ENCODE data around the gene EDN2.

EDN2 gene

DNA sequence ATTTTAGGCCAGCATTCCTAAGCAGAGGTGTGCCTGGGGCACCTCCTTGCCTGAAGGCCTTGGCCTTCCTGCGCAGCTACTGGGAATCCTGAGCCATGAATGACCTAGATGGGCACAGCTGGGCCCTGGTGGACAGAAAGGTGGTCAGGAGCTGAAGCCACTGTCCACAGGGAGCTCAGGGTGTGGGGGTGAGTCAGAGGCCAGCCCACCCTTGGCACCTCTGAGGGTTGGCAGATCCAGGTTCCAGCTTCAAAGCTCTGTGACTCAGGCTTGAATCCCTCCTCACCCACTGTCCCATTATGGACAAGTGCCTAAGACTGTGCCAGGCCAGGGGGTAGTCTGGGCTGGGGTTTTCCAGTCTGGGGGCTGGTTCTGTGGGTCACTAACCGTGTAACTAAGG lies 6.4 kb upstream of the EDN2 start:
- Histone ChIP-seq H3K27ac (ENCODE audit: low read depth, low read length, severe bottlenecking) (no peak overlapping the region), H3K4me1 (ENCODE audit: control insufficient read depth, insufficient read depth, low read length, poor library complexity, severe bottlenecking) (peaks cover 50% of the 10 kb centered on the region), H3K9me3 (ENCODE audit: control insufficient read depth, low read length) (no peaks in the 10 kb centered on the region), H3K36me3 (ENCODE audit: control insufficient read depth, insufficient read depth, low read length) (no peaks in the 10 kb centered on the region), H3K4me3 (ENCODE audit: extremely low read depth, insufficient read depth, low read length, poor library complexity, severe bottlenecking) (no peak overlapping the region)
- 100% methylated on average over 1 to 2 of the region's 2 CpGs for WGBS, 2 experiments (ENCODE audit: insufficient coverage in 2 of 2)

DNA sequence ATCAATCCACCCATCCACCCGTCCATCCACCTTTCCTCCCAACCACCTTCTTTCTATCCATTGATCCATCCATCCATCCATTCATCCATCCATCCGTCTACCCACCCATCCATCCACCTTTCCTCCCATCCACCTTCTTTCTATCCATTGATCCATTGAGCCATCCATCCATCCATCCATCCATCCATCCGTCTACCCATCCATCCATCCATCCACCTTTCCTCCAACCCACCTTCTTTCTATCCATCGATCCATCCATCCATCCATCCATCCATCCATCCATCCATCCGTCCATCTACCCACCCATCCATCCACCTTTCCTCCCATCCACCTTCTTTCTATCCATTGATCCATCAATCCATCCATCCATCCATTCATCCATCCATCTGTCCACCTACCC lies 5.1 kb upstream of the EDN2 start:
- WGBS, 2 experiments (ENCODE audit: insufficient coverage in 2 of 2): 89 to 91% methylated on average over 5 of the region's 5 CpGs

DNA sequence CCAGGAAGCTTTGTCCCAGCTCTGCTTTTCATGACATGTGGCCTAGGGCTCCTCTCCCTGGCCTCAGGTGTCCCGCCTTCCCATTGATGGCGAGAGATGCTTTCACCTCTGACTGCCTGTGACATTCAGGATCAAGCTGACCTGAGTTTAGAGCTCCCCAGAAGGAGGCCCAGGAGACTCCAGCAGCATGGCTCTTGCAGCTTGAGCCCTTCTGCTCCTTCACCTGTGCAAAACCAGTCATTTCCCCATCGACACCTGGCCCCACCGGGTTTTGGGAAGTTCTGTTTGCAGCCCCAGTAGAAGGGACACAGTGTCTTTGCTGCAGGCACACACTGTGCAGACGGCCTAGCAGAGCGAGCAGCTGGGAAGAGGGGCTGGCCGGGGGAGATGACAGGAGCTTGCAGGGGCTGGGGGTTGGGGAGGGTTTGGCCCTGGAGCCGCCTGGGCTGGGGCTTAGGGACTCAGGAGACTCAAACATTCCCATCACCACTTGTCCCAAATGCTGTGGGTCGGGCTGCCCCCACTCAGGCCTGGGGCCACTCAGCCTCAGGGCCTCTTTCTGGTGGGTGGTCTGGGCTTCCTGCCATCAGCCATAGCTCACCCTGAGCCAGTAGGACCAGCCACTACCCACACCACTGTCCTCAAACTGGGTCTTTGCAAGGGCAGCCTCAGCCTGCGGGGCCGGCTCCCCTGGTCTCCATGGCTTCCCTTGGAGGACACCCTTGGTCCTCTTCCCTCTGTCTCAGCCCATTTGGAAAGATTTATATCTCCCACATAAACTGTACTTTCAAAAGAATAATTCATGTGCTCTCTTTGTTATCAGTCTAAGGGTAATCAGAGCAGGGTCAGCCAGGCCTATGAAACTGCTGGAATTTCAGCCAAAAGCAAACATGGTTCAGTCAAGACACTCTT lies 3.8 kb upstream of the EDN2 start:
- Histone ChIP-seq H3K4me1 (ENCODE audit: control insufficient read depth, insufficient read depth, low read length, poor library complexity, severe bottlenecking) (peaks cover 62% of the 10 kb centered on the region), H3K36me3 (ENCODE audit: control insufficient read depth, insufficient read depth, low read length) (no peaks in the 10 kb centered on the region), H3K27ac (ENCODE audit: low read depth, low read length, severe bottlenecking) (no peak overlapping the region), H3K4me3 (ENCODE audit: extremely low read depth, insufficient read depth, low read length, poor library complexity, severe bottlenecking) (no peak overlapping the region), H3K9me3 (ENCODE audit: control insufficient read depth, low read length) (no peaks in the 10 kb centered on the region)
- WGBS, 2 experiments (ENCODE audit: insufficient coverage in 2 of 2): 86 to 89% methylated on average over 8 to 10 of the region's 11 CpGs

More for the DNA sequence above, 5.1 kb upstream of the EDN2 start:
- H3K36me3 ChIP-seq (ENCODE audit: control insufficient read depth, insufficient read depth, low read length): no peaks in the 10 kb centered on the region
- no peak overlapping the region for H3K4me3 ChIP-seq (ENCODE audit: extremely low read depth, insufficient read depth, low read length, poor library complexity, severe bottlenecking)
- H3K4me1 ChIP-seq (ENCODE audit: control insufficient read depth, insufficient read depth, low read length, poor library complexity, severe bottlenecking): peaks cover 53% of the 10 kb centered on the region
- no peaks in the 10 kb centered on the region for H3K9me3 ChIP-seq (ENCODE audit: control insufficient read depth, low read length)
- H3K27ac ChIP-seq (ENCODE audit: low read depth, low read length, severe bottlenecking): no peak overlapping the region

DNA sequence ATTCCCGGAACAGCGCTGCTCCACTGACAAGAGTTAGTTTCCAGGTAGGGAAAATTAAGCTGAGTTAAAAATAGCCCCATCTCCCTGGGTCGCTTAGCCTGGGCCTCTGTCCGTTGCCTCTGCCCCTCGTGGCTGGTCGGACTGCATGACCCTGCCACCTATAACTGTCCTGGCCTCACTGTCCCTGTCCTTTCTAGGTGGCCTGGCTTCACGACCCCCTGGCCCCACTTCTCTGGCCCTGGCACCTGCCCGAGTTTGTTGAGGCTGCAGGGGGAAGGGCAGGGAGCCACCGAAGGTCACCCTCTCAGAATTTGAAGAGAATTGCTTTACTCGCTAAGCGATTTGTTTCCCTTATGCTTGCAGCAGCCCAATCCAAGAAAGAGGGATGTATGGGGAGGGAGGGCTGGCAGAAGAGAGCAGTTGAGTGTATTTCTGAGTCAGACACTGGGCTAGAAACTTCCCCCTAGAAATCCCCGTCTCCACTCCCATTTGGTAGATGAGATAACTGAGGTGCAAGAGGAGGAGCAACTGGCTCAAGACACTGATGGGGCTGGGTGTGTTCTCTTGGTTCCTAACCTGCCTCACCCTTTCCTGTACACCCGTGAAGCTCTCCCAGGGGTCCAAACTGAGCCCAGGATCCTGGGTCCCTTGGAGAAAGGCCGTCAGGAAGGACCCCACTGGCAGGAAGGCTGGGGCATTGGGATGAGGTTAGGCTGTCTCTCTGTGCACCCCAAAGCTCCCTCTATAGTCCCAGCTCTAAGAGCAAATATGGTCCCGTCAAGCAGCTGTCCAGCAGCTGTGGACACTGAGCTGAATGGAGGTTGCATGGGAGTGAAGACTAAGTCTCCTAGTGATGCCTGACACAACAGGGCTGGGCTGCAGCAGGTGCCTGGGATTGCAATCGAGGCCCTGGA lies 2.9 kb upstream of the EDN2 start:
- Histone ChIP-seq H3K4me3 (ENCODE audit: extremely low read depth, insufficient read depth, low read length, poor library complexity, severe bottlenecking) (peak overlapping the region; percentile 30), H3K27ac (ENCODE audit: low read depth, low read length, severe bottlenecking) (peak overlapping the region; percentile 96), H3K4me1 (ENCODE audit: control insufficient read depth, insufficient read depth, low read length, poor library complexity, severe bottlenecking) (peaks cover 65% of the 10 kb centered on the region), H3K36me3 (ENCODE audit: control insufficient read depth, insufficient read depth, low read length) (no peaks in the 10 kb centered on the region), H3K9me3 (ENCODE audit: control insufficient read depth, low read length) (no peaks in the 10 kb centered on the region)
- 47 to 52% methylated on average over 12 to 14 of the region's 16 CpGs for WGBS, 2 experiments (ENCODE audit: insufficient coverage in 2 of 2)

DNA sequence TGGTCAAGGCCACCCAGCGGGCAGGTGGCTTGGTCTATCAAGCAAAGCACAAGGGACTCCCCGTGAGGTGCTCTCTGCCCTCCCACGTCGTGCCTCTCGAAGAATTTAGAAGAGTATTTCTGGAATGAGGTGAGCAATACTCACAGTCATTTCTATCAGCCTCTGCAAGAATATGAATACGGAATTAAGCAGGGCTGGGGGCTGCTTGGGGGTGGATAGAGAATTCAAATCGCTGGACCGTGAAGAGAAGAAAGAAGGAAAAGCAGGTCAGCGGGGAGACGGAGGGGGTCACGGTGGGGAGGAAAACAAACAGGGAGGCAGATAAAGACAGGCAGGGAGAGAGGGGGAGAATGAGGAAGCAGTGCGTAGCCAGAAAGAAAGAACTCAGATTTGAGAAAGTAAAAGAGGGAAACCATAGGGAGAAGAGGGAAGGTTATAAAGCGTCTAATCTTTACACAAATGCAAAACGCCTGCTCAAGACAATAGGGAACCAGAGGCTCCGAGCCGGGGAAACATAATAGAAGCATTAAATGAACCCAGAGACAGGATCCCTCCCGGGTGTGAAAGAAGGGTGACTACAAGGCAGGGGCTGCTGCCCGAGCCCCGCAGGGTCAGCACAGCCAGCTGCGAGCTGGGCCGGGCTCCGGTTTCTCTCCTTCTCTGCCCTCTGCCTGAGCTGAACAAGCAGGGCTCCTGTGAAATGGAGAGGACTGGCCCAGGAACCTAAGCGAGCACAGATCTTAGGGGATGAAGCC lies 2.1 kb upstream of the EDN2 start:
- H3K27ac ChIP-seq (ENCODE audit: low read depth, low read length, severe bottlenecking): peak overlapping the region; percentile 96
- no peaks in the 10 kb centered on the region for H3K9me3 ChIP-seq (ENCODE audit: control insufficient read depth, low read length)
- H3K4me3 ChIP-seq (ENCODE audit: extremely low read depth, insufficient read depth, low read length, poor library complexity, severe bottlenecking): peak overlapping the region; percentile 30
- peaks cover 71% of the 10 kb centered on the region for H3K4me1 ChIP-seq (ENCODE audit: control insufficient read depth, insufficient read depth, low read length, poor library complexity, severe bottlenecking)
- H3K36me3 ChIP-seq (ENCODE audit: control insufficient read depth, insufficient read depth, low read length): no peaks in the 10 kb centered on the region
- 6 to 10% methylated on average over 14 to 17 of the region's 23 CpGs for WGBS, 2 experiments (ENCODE audit: insufficient coverage in 2 of 2)

DNA sequence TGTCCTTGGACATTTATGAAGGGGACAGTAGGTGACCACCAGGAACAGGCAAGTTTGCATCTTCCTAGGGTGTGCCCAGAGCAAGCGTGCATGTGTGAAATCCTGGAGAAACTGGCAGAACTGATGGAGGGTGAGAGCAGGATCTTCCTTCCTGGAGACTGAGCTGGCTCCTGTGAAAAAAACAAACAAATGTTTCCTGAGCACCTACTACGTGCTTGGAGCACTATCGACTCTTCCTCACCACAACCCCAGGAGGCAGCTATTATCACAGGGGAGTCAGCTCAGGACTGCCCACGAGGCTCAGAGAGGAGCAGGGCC lies 1.5 kb upstream of the EDN2 start:
- WGBS, 2 experiments (ENCODE audit: insufficient coverage in 2 of 2): 48 to 51% methylated on average over 4 of the region's 4 CpGs
- Histone ChIP-seq H3K27ac (ENCODE audit: low read depth, low read length, severe bottlenecking) (peak overlapping the region; percentile 96), H3K9me3 (ENCODE audit: control insufficient read depth, low read length) (no peaks in the 10 kb centered on the region), H3K4me3 (ENCODE audit: extremely low read depth, insufficient read depth, low read length, poor library complexity, severe bottlenecking) (no peak overlapping the region), H3K4me1 (ENCODE audit: control insufficient read depth, insufficient read depth, low read length, poor library complexity, severe bottlenecking) (peaks cover 71% of the 10 kb centered on the region), H3K36me3 (ENCODE audit: control insufficient read depth, insufficient read depth, low read length) (no peaks in the 10 kb centered on the region)

DNA sequence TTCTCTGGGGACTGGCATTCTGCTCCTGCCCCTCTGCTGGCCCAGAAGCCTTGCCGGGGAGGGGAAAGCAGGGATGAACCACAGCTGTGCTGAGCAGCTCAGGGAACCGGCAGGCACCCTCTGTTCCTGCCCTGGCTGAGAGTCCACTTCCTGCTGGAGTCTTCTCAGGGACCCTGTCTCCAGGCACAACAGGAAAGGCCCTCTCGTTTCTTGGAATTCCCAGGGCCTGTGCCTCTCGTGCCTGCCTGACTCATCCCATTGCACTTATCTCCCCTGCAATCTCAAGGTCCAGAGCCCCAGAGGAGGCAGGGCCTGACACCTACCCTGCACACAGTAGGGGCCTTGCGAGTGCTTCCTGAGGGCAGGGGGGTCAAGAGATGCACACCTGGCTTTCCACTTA lies 1.1 kb upstream of the EDN2 start:
- no peaks in the 10 kb centered on the region for H3K36me3 ChIP-seq (ENCODE audit: control insufficient read depth, insufficient read depth, low read length)
- H3K4me1 ChIP-seq (ENCODE audit: control insufficient read depth, insufficient read depth, low read length, poor library complexity, severe bottlenecking): peaks cover 71% of the 10 kb centered on the region
- WGBS, 2 experiments (ENCODE audit: insufficient coverage in 2 of 2): 26 to 29% methylated on average over 3 to 4 of the region's 5 CpGs
- H3K9me3 ChIP-seq (ENCODE audit: control insufficient read depth, low read length): no peaks in the 10 kb centered on the region
- H3K27ac ChIP-seq (ENCODE audit: low read depth, low read length, severe bottlenecking): peak overlapping the region; percentile 96
- no peak overlapping the region for H3K4me3 ChIP-seq (ENCODE audit: extremely low read depth, insufficient read depth, low read length, poor library complexity, severe bottlenecking)

DNA sequence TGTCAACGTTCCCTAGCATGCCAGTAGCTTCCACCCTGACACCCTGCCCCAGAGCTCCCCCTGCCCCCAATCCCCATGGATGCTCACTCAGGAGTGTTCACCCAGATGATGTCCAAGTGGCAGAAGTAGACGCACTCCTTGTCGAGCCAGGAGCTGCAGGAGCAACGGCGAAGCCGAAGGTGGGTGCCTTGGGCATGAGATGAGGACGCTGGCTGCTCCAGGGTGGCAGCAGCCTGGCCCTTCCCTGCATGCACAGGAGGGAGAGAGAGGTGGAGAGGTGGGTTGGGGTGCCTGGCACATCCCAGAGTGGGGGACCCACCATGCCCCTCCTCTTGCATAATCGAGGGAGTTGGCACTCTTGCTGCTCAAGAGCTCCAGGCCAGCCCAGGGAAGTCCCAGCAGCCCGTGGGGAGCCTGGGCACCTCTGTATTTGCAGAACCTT lies 502 bp downstream of the EDN2 start:
- 81 to 85% methylated on average over 7 to 9 of the region's 9 CpGs for WGBS, 2 experiments (ENCODE audit: insufficient coverage in 2 of 2)
- H3K4me3 ChIP-seq (ENCODE audit: extremely low read depth, insufficient read depth, low read length, poor library complexity, severe bottlenecking): no peak overlapping the region
- H3K27ac ChIP-seq (ENCODE audit: low read depth, low read length, severe bottlenecking): no peak overlapping the region
- no peaks in the 10 kb centered on the region for H3K36me3 ChIP-seq (ENCODE audit: control insufficient read depth, insufficient read depth, low read length)
- H3K9me3 ChIP-seq (ENCODE audit: control insufficient read depth, low read length): no peaks in the 10 kb centered on the region
- H3K4me1 ChIP-seq (ENCODE audit: control insufficient read depth, insufficient read depth, low read length, poor library complexity, severe bottlenecking): peaks cover 76% of the 10 kb centered on the region

DNA sequence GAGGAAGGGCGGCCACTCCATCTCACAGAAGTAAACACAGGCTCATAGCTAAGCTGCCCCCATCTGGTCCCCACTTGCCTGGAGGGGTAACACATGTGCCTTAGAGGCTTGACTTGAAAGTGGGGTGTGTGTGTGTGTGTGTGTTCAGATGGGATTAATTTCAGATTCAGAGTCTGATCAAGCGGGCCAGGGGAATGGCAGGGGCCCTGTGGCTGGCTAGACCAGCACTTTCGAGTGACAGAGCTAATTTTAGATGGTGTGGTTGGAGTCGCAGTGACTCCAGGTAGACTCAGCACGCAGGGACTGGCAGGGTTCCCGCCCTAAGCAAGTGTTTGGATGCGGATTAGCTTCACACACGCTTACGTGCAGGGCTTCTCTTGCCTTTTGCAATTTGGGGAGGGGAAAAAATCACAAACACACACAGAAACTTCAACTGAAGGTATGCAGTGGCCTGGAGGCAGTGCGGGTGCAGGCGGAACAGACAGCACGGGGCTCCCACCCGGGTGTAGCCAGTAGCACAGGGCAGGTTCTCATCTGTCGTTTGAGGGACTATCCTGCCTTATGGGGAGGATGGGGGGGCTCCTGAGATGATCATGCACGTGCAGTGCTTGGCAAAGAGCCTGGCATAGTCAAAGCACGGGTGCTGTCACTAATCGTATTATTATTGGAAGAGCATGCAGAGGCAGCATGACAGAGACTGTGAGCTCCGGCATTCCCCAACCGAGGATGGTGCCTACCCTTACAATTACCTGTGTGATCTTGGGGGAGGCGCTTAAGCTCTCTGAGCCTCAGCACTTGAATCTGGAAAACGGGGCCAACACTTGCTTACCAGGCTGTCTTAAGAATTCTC lies 1.3 kb downstream of the EDN2 start:
- Histone ChIP-seq H3K27ac (ENCODE audit: low read depth, low read length, severe bottlenecking) (no peak overlapping the region), H3K4me3 (ENCODE audit: extremely low read depth, insufficient read depth, low read length, poor library complexity, severe bottlenecking) (no peak overlapping the region), H3K4me1 (ENCODE audit: control insufficient read depth, insufficient read depth, low read length, poor library complexity, severe bottlenecking) (peaks cover 72% of the 10 kb centered on the region), H3K36me3 (ENCODE audit: control insufficient read depth, insufficient read depth, low read length) (no peaks in the 10 kb centered on the region), H3K9me3 (ENCODE audit: control insufficient read depth, low read length) (no peaks in the 10 kb centered on the region)
- 88 to 89% methylated on average over 18 to 19 of the region's 21 CpGs for WGBS, 2 experiments (ENCODE audit: insufficient coverage in 2 of 2)

Data from mesodermal cell (in vitro differentiated cells).